NCI-H1092 treated with DMSO at 0.1 percent for 48 hours (cell line): ENCODE results near the gene CABLES1.

Experiments used
- DNase-seq: peaks from one replicate; lab custom pipeline; 2025; lab: John Stamatoyannopoulos, UW

CABLES1 gene

GRCh38 chr18:23306822-23307221 is 171.5 kb downstream of the CABLES1 start:
- DNase-seq: no peak

GRCh38 chr18:23307567-23308295 is 172.4 kb downstream of the CABLES1 start:
- no peak for DNase-seq
